KMS-11 (cell line): ENCODE data around the gene CR1.
"Not testable (repeated sequence)": the region's sequence is repeated elsewhere in the genome, so short reads cannot be mapped to it uniquely, and the experiment has no call there.

Experiments used
- H2AFZ ChIP-seq: fragments of 200-600 bp; sonication (generic); 2 replicates; pipeline ENCODE4 v1.6.1; 2016; ENCODE audit warnings: antibody characterized with exemption, mixed run types, low read depth
- H3K27ac ChIP-seq: fragments of 200-600 bp; sonication (generic); 2 replicates; pipeline ENCODE4 v1.6.1; 2016; ENCODE audit warnings: mild to moderate bottlenecking, mixed run types
- H3K27me3 ChIP-seq: fragments of 200-600 bp; sonication (generic); 2 replicates; pipeline ENCODE4 v1.6.1; 2017; ENCODE audit warnings: mild to moderate bottlenecking, low read depth, mixed run types, moderate library complexity; ENCODE audit not compliant: insufficient read depth
- H3K36me3 ChIP-seq: fragments of 200-600 bp; sonication (generic); 2 replicates; pipeline ENCODE4 v1.6.1; 2017; ENCODE audit warnings: mild to moderate bottlenecking, mixed run types; ENCODE audit not compliant: insufficient read depth
- H3K4me1 ChIP-seq: fragments of 200-600 bp; sonication (generic); 2 replicates; pipeline ENCODE4 v1.6.1; 2016; ENCODE audit warnings: mild to moderate bottlenecking, low read depth, mixed run types; ENCODE audit not compliant: poor library complexity, severe bottlenecking
- H3K4me2 ChIP-seq: fragments of 200-600 bp; sonication (generic); 2 replicates; pipeline ENCODE4 v1.7.0; 2016; ENCODE audit warnings: mild to moderate bottlenecking, mixed run types
- H3K4me3 ChIP-seq: fragments of 200-600 bp; sonication (generic); IDR thresholded peaks from 2 replicates; pipeline ENCODE4 v1.6.1; 2017; ENCODE audit warnings: low read depth, low read length, mixed read lengths; ENCODE audit not compliant: insufficient read depth
- H3K79me2 ChIP-seq: fragments of 200-600 bp; sonication (generic); 2 replicates; pipeline ENCODE4 v1.6.1; 2016; ENCODE audit warnings: low read depth, mixed run types; ENCODE audit not compliant: insufficient read depth
- H3K9ac ChIP-seq: fragments of 200-600 bp; sonication (generic); 2 replicates; pipeline ENCODE4 v1.6.1; 2016; ENCODE audit warnings: mild to moderate bottlenecking, mixed run types
- H4K20me1 ChIP-seq: fragments of 200-600 bp; sonication (generic); 2 replicates; pipeline ENCODE4 v1.6.1; 2016; ENCODE audit warnings: mild to moderate bottlenecking, mixed run types; ENCODE audit not compliant: insufficient read depth
- TF ChIP-seq, protein P1 (sequence below): fragments of 200-600 bp; sonication (generic); conservative IDR thresholded peaks from 2 replicates; pipeline ENCODE4 v1.6.1; 2017; ENCODE audit warnings: low read depth, mild to moderate bottlenecking, antibody characterized with exemption, low read length, moderate library complexity, mixed read lengths

Gene CR1

DNA sequence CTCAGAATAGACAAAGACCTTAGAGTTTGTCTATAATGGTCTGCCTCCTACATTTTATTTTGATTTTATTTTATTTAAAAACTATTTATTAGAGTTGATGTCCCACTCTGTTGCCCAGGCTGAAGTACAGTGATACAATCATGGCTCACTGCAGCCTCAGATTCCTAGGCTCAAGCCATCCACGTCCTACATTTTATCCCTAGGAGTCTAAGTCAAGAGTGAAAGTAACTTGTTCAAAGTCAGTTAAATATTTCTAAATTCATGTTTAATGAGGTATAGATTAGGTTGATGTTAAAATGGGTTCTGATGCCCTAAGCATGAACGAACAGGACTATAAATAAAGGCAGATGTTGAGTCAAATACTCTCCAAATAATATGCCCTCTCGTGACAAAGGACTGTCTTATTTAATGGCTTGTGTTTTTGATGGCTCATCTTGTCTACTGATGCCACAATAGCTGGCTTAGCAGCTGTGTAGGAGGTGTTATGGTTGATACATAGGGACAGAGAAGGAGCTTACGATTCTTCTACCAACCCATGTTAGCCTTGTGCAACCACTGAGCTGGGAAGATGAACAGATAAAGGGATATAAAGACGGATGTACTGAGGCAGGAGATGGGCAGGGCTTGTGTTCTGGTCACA lies 83.0 kb downstream of the CR1 start:
- Histone ChIP-seq H3K79me2 (no peaks in the 10 kb centered on the region), H2AFZ (peak overlapping the region; percentile 6; the same call in 1 of the 2 replicates), H3K4me3 (no peak overlapping the region), H4K20me1 (no peaks in the 10 kb centered on the region), H3K9ac (no peak overlapping the region), H3K27me3 (no peaks in the 10 kb centered on the region), H3K4me1 (peaks cover 7% of the 10 kb centered on the region), H3K36me3 (no peaks in the 10 kb centered on the region), H3K27ac (no peak overlapping the region), H3K4me2 (no peak overlapping the region)
- TF ChIP-seq, protein P1, sequence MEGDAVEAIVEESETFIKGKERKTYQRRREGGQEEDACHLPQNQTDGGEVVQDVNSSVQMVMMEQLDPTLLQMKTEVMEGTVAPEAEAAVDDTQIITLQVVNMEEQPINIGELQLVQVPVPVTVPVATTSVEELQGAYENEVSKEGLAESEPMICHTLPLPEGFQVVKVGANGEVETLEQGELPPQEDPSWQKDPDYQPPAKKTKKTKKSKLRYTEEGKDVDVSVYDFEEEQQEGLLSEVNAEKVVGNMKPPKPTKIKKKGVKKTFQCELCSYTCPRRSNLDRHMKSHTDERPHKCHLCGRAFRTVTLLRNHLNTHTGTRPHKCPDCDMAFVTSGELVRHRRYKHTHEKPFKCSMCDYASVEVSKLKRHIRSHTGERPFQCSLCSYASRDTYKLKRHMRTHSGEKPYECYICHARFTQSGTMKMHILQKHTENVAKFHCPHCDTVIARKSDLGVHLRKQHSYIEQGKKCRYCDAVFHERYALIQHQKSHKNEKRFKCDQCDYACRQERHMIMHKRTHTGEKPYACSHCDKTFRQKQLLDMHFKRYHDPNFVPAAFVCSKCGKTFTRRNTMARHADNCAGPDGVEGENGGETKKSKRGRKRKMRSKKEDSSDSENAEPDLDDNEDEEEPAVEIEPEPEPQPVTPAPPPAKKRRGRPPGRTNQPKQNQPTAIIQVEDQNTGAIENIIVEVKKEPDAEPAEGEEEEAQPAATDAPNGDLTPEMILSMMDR = no peak

DNA sequence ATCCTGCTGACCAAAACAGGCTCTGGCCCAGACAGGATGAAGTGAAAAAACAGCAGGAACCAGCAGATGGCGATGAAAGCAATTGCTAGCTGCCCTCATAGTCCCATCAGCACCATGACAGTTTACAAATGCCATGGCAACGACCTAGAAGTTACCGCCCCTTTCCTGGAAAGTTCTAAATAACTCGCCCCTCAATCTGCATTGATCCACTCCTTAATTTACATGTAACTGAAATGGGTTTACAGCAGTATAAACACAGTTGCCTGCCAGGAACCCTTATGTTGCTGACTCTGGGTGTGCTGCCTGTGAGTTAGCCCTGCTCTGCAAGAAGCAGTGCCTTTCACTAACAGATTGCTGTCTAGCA lies 83.5 kb downstream of the CR1 start:
- Histone ChIP-seq H4K20me1 (no peaks in the 10 kb centered on the region), H3K4me1 (peaks cover 7% of the 10 kb centered on the region), H3K27ac (no peak overlapping the region), H3K4me3 (no peak overlapping the region), H3K36me3 (no peaks in the 10 kb centered on the region), H3K4me2 (no peak overlapping the region), H3K9ac (no peak overlapping the region), H2AFZ (no peak overlapping the region; the same call in 1 of the 2 replicates), H3K27me3 (no peaks in the 10 kb centered on the region), H3K79me2 (no peaks in the 10 kb centered on the region)
- TF ChIP-seq, protein P1 = peak; percentile 80

DNA sequence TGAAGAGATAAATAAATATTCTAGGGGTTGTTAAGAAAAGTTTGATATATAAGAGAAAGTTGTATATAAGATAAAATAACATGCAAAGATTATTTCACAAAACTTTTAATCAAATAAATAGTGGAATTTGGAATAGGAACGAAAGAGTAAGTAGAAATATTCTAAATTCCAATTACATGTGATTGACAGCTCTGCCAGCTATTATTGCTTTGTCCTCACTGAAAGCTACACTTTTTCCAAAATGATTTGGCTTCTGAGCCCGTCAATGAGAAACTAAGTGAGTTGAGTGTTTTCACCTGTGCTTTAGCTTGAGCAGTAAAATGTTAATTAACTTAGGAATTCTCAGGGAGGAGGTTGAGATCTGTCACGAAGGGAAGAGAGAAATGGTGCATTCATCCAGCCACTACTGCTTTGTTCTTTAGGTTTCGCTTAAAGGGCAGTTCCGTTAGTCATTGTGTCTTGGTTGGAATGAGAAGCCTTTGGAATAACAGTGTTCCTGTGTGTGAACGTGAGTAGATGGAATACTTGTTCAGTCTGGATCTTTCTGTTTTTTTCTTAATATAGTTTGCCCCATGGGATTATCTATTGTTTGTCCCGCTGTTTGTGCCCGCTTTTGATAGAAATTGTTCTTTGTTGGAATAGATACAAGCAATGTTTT lies 85.7 kb downstream of the CR1 start:
- peaks cover 7% of the 10 kb centered on the region for H3K4me1 ChIP-seq
- H4K20me1 ChIP-seq = no peaks in the 10 kb centered on the region
- H3K4me3 ChIP-seq = no peak overlapping the region
- H3K79me2 ChIP-seq = no peaks in the 10 kb centered on the region
- H3K4me2 ChIP-seq = no peak overlapping the region
- H3K36me3 ChIP-seq = no peaks in the 10 kb centered on the region
- H2AFZ ChIP-seq = no peak overlapping the region
- H3K9ac ChIP-seq = no peak overlapping the region
- no peak overlapping the region for H3K27ac ChIP-seq
- H3K27me3 ChIP-seq = no peaks in the 10 kb centered on the region
- TF ChIP-seq, protein P1 = no peak

DNA sequence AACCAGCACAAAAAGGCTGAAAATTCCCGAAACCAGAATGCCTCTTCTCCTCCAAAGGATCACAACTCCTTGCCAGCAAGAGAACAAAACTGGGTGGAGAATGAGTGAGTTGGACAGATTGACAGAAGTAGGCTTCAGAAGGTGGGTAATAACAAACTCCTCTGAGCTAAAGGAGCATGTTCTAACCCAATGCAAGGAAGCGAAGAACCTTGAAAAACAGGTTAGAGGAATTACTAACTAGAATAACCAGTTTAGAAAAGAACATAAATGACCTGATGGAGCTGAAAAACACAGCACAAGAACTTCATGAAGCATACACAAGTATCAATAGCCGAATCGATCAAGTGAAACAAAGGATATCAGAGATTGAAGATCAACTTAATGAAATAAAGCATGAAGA lies 93.5 kb downstream of the CR1 start:
- H4K20me1 ChIP-seq, H3K27ac ChIP-seq, H3K27me3 ChIP-seq, H3K79me2 ChIP-seq, H3K4me2 ChIP-seq, H3K4me3 ChIP-seq, H2AFZ ChIP-seq, H3K36me3 ChIP-seq, H3K4me1 ChIP-seq, H3K9ac ChIP-seq: not testable (repeated sequence)

DNA sequence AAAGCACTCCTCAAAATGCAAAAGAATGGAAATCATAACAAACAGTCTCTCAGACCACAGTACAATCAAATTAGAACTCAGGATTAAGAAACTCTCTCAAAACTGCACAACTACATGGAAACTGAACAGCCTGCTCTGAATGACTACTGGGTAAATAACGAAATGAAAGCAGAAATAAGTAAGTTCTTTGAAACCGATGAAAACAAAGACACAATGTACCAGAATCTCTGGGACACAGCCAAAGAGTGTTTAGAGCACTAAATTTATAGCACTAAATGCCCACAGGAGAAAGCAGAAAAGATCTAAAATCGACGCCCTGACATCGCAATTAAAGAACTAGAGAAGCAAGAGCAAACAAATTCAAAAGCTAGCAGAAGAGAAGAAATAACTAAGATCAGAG lies 95.2 kb downstream of the CR1 start:
- not testable (repeated sequence) for H2AFZ ChIP-seq, H4K20me1 ChIP-seq, H3K36me3 ChIP-seq, H3K9ac ChIP-seq, H3K27me3 ChIP-seq, H3K4me2 ChIP-seq, H3K79me2 ChIP-seq, H3K27ac ChIP-seq, H3K4me3 ChIP-seq, H3K4me1 ChIP-seq

DNA sequence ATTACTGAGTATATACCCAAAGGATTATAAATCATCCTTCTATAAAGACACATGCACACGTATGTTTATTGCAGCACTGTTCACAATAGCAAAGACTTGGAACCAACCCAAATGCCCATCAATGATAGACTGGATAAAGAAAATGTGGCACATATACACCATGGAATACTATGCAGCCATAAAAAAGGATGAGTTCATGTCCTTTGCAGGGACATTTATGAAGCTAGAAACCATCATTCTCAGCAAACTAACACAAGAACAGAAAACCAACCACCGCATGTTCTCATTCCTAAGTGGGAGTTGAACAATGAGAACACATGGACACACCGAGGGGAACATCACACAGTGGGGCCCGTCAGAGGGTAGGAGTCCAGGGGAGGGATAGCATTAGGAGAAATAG lies 98.1 kb downstream of the CR1 start:
- not testable (repeated sequence) for H3K36me3 ChIP-seq, H3K27ac ChIP-seq, H3K79me2 ChIP-seq, H3K9ac ChIP-seq, H2AFZ ChIP-seq, H3K27me3 ChIP-seq, H3K4me3 ChIP-seq, H3K4me1 ChIP-seq, H3K4me2 ChIP-seq, H4K20me1 ChIP-seq
